ENCODE measurements around the gene ZFHX2.
A peak's percentile ranks its signal among the peaks of the same experiment; 100 is the strongest.

ZFHX2 gene

DNA sequence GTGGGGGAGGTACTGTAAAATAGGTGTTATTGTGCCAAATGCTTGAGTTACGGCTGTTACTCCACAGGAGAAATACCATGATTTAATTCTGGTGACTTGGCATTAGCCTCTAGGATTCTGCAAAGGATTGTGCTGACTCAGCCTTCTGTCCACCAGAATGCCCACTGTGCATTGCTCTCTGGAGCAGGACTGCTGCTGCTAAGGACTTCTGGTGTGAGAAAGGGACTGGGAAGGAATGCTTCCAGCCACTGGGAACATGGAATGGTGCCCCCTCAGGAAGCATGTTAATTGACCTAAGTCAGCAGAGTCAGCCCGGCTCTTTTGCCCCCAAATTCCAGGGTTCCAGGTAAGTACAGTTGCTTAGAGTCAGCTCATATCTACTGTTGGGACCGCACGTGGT, 32.9 kb downstream of the ZFHX2 start:
- no peak for DNase-seq (ENCODE audit: low spot score)

DNA sequence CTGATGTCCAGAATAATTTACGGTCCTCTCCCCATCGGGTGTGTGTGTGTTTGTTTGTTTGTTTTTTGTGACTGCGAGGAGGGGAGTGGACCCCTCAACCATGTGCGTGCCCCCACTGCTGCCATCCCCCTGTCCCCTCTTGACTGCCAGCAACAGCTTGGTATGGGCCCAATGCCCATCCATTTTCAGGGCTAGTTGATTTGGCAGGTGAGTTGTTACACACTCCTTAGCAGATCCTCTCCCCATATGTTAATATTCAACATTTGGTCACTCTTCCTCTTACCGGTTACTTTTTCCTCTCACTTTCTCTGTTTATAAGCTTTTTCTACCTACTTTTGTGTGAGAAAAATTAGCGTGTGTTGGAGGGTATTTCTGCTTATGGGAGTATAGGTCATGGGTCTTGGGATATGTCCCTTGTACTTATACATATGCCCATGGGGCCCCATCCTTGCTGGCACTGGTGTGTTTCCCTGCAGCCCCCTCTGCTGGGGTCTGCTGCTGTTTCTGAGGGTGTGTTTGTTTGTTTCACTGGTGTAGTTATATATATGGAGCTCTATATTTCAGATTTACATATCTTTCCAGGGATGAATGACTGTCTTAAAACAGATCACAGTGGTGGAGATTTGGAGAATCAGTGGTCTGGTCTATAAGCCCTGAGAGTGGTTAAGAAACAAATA, 33.8 kb downstream of the ZFHX2 start:
- no peak for DNase-seq (ENCODE audit: low spot score)

DNA sequence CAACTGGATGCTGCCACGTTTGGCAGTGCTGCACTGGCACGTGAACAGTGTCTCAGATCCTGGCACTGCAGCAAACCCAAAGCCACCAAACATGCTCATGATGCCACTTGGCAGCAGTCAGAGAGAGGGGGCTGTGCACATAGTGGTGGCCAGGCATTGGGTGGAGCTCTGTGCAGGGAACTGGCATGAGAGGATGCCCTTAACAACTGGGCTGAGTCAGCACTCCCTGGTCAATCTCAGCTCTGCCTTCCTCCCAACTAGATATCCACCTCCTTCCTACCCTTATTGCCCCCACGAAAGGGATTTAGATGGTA, 37.0 kb downstream of the ZFHX2 start:
- no peak for DNase-seq (ENCODE audit: low spot score)

DNA sequence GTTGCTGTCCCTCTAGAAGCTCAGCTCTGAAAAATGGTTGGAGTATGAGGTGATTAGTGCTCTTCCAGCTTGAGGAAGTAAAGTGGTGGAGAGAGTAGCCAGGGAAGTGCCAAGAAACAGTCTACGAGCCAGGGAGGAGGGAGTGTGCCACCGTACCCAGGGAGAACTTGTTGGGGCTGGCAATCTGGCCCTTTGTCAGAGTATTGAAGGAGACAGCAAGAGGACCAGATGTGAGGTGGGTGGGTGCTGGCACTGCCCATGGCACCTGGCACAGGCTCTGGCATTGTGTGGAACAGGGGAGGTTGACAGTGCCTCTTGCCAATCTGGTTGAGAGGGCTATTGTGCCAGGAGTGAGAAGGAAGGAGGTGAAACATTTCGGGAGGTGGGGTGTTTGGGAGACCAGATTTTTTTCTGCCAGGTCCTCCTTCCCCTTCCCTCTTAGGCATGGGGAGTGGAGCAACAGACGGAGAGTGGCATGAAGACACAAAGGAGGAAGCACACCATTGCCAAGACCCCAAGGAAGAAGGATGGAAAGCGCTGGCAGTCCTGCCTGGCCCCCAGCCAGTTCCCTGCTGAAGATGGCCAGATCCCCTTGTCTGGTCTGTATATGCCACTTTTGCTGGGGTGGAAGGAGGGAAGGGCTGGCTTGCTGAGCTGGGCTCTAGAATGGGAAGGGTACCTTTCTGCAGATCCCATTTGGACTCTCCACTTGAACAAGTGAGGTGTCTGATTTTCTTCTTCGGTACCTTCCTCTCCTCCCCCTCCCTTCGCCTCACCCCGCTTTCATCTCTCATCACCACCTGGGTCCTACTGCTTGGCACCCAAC, 37.5 kb downstream of the ZFHX2 start:
- no peak for DNase-seq (ENCODE audit: low spot score)

DNA sequence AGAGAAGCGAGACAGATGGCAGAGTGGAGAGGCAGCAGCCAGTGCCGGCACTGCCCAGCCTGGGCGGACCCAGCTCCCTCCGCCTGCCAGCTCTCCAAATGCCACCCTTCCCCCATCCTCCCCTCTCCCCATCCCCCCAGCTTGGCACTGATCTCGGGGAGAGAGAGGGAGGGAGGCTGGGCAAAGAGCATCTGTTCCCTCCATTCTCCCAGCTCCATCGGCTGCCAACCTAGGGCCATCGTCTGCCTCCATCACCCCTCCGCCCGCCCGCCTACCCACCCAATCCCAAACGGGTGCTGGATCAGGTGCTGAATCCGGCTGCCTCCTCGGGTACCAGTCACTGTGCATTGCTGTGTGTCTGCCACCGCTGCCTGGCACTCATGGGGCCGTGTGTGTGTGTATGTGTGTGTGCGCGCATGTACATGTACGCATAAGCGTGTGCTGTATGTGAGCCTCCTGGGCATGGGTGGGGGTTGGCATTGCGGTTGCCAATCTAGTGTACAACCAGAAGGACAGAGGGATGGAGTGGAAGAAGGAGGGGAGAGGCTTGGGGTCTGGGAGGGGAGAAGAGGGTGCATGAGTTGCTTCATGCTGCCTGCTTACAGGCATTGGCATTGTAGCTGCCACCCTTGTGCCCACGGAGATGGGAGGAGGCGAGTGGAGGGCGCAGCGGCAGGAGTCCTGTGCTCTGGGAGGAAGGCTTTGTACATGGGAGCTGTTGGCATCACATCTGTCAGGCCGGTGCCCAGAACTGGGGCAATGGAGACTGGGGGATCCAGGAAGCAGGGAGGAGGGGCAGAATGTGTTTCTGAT, 38.4 kb downstream of the ZFHX2 start:
- no peak for DNase-seq (ENCODE audit: low spot score)

DNA sequence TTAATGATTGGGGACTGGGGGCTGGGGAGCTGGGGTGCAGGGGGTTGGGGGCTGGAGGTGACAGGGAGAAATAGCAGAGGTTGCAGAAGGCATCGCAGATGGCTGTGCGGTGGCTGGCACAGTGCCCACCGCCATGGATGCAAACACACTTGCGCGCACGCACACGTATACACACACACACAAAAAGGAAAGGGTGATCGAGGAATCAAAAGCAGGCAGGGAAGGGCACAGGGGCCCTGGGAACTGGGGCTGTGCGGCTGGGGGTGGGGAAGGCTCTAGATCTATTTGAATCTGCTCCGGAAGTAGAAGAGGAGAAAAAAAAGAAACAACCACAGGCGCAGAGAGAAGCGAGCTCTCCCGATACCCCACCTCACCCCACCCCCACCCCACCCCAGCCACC, 39.4 kb downstream of the ZFHX2 start:
- no peak for DNase-seq (ENCODE audit: low spot score)

DNA sequence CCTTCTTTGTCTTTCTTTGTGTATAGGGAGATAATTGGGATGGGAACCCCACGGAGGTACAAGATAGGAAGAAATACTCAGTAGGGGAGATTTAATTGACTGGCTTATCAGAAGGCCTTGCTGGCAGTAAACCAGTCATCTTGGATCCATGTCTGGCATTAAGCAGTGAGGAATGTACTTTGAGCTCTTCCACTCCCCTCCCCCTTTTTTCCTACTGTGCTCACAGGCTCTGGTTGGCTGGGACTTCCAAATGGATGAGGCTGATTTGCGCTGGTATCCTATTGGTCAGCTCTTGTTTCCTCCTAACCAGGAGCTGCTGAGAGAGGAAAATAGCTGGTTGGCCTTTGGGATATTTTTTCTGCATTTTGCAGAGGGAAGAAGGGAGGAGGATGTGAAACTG, 57.3 kb downstream of the ZFHX2 start:
- no peak for DNase-seq (ENCODE audit: low spot score)

DNA sequence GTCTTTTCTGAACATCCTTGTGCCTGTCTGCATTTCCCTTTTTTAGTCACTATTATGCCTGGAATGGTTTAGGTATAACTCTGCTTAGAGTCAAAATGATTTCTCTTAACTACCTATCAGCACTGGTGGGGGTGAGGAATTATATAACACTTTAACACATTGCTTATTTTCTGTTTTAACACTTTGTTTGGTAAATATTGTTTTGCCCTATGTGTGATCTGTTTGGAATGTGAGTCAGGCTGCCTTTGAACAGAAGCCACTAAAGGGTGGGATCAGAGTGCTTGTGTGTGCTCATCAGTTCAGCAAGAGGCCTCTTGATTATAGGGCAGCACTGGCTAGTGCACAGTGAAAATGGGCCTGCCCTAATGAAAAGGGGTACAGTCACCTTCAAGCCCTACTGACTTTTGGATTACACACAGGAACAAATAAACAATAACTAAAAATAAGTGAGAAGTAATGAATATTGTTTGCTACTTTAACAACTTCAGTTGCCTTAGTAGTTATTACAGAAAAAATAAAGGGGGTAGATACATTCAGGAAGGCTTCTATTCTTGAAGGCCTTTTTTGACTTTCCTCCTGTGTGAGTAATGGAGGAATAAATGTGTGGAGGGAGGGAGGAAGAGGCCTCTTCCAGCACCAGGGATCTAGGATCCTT, 58.8 kb downstream of the ZFHX2 start:
- no peak for DNase-seq (ENCODE audit: low spot score)

DNA sequence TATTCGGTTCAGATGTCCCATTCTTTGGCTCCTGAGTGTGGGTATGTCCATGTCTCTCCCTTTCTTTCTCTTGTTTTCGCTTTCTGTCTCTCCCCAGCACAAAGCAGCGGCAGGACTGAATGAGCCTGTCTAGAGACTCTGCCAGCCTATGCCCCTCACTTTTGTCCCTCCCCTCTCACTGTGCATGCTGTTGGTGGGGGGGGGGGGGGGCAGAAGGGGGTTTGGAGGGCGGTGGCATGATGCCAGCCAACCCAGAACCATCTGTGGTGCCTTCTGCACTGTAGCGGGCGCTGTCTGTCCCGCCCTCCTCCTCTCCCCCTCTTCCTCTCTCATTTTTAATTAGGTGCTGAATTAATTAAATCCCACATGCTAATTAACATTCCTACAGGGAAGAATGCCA, 64.3 kb downstream of the ZFHX2 start:
- no peak for DNase-seq (ENCODE audit: low spot score)

DNA sequence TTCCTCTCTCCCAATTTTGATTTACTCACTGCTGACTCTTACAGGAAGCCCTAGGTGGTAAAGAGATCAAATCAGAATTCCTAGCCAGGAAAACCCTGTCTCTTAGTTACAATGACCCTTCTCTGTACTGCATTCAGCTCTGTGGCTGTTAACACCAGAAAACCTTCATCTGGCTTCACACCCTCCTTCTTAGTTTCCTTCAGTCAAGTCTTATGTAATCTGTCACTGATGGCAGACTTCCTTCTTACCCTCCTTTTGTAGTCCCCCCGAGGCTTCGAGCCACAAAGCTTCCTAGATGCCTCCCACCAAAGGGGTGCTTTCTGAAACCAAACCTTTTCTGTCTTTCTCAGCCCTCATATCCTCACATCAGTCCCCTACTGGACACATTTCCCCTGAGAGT, 65.5 kb downstream of the ZFHX2 start:
- DNase-seq (ENCODE audit: low spot score): no peak

DNA sequence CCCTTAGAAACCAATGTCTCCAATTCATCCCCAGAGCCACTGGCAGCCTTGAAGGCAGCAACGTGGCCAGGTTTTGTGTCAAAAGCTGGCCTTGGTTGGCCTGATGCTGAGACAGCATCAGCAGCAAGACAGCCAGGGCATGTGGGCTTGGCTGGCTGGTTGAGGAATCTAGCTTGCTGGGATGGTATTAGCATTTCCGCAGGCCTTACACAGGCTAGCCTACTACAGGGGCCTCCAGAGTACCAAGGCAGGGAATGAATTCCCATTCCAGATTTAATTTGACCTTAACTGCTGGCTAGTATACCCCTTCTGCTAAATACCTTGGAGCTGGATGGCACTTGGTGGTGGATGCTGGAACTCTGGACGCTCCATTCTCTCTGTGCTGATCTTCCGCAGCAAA, 66.2 kb downstream of the ZFHX2 start:
- no peak for DNase-seq (ENCODE audit: low spot score)

DNA sequence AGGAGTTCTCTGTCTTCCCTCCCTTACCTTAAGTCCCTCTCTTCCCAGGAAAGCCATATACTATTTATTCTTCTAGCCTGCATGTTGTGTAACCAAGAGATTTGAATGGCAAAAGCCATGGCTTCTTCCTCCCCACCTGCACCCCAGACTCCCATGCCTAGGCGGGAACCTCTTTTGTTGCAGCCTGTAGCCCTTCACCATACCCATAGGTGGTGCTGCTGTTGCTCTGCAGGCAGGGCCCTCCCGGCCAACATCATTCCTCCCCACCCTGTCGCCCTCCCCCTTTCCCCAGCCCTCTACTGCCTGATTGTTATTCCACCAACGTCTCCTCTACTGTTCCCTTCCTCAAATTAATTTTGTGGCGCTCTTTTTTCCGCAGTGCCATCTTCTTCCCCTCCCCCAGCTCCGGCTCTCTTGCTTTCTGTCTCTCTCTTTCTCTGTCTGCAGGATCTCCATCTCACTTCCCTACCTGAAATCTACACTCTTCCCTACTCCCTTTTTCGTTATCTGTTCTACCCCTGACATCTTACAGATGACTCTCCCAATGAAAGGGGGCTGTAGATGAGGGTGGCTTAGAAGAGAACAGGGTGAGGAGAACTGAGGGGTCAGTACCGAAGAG, 68.2 kb downstream of the ZFHX2 start:
- DNase-seq (ENCODE audit: low spot score): peak; percentile 16

DNA sequence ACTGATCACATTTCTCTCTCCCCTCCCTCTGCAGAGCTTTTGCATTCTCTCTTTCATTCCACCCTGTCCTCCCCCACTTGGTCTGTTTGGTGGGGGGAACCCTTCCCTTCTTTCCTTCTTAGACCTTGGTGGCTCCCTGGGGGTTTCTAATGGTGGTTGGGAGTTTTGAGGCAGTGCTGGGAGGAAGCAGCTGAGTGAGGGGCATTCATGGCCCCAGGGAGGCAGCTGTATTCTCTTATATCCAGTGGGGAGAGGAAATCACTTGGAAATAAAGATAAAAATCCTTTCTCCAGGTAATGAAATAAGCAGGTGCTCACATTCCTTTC, 68.8 kb downstream of the ZFHX2 start:
- no peak for DNase-seq (ENCODE audit: low spot score)

DNA sequence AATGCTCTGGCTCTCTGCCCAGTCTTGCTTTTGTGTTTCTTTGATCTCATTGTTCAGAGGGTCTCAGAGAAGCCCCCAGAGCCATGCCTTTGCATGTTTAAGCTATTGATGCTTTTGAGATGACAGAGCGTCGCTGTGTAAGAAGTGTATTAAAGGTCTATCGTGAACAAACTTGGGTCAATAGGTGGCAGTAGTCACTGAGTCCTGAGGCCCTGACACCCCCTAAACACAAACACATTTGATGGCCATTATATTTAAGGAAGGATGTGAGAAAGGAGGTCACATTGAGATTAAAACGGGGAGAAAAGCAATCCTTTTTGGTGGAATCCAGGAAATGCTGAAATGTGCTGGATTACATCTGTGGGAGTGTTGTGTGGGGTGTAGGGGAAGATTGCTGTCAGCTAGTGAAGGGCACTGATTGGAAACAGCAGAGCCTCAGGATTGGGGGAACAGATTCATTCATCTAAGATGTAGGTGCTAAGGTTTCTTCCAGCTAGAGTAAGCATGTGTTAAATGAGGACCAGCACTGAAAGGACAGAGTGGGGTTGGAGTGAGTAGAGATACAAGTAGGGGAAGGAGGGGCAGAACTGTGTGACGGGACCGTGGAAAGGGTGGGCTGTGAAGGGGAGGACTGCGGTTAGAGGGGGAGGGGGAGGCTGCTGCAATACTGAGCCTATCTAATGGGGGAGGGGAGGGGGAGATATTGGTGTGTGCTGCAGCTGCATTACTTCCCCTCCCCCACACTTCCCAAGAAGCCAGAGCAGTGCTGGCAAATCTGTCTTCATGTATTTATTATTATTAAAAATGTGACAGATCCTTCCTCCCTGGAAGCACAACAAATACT, 69.4 kb downstream of the ZFHX2 start:
- DNase-seq (ENCODE audit: low spot score): no peak

DNA sequence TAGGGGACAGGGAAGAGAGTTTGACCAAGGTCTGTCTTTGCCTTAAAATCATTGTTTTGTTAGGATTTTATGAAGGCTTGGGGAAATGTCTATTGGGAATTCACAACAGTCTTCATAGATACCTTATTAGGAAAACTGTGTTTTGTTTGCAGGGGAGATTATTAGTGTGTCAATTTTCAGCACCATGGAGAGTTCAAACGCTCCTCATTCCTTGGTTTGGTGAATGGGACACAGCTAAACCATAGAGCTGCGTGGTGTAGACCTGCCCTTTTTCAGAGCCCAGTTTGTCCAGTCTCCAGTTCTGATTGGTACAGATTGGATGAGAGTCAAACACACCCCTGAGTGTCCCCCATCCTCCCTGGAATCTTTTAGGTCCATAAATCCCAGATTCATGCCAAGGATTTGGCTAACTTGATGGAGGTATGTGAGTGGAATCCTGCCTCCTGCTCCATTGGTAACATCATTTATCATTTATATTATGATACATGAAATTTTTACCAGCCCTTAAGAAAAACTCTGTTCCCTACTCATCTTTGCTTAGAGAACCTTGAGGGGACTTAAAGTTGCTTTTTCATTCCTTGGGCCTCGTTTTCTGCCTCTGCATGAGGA, 70.1 kb downstream of the ZFHX2 start:
- no peak for DNase-seq (ENCODE audit: low spot score)

DNA sequence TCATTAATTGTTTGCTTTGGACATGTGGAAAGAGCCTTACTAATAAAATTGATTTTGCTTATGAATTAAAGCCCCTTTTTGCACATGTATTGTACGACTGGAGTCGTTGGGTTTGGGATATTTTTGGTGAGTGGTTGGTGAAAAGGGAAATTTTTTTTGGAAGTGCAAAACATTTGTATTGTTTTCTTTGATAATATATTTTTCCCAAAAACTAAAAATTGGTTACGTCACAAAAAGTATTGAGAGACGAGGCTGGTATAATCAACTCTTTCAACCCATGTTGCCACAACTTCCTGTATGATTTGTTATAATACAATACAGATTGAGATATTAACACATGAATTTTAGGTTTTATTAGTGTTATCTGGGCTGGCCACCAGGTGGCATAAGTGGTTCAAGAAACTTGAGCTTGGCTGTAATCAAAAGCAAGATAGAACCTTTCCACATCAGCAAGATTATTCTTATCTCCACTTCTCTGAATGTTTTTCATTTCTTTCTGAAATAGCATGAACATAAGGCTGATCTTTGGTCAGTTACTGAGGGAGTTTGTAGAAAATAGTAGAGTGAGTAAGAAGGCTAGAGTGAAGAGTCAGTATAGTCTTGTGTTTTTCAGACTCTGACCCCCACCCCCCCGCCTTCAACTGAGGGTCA, 73.3 kb downstream of the ZFHX2 start:
- DNase-seq (ENCODE audit: low spot score): peak; percentile 61

DNA sequence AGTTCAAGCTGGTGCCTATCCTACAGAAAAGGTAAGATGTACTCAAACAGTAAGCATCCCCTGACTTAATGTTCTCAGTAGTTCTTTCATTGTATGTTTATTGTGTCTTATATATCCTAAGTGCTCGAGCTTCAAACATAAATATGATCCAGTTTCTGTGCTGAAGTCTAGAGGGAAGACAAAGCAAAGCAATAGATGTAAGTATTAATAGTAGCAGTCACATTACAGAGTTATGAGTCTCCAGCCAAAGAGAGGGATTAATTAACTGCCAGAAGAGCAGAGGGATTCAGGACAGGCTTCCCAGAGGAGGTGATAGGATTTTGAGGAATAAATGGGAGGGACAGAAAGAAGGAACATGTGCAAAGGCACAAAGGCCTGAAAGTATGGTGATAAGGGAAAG, 80.6 kb downstream of the ZFHX2 start:
- no peak for DNase-seq (ENCODE audit: low spot score)
